Activated CD4-positive, alpha-beta T cell treated with anti-CD3 and anti-CD28 coated beads for 36 hours (primary cell): ENCODE data around the gene SLC5A6. TPM values are rescaled to one million over a fixed set of nuclear protein-coding genes. Genes with fewer than 3 reads are reported as not detected.
"Not testable (repeated sequence)": the region's sequence is repeated elsewhere in the genome, so short reads cannot be mapped to it uniquely, and the experiment has no call there.

Source experiments
- ATAC-seq: fragments of 200-7000 bp; cut with Tn5 transposase; one replicate; pipeline ENCODE4 v1.10.0; 2021; ENCODE audit warnings: mild to moderate bottlenecking, moderate library complexity
- CTCF ChIA-PET: fragments of 350-600 bp; sonication (Branson Sonifier 250); formaldehyde crosslinking; loops from one replicate; lab custom pipeline; 2021; ENCODE audit warnings: antibody characterized with exemption; lab: Charles Lee
- POLR2A ChIA-PET: fragments of 350-600 bp; sonication (Branson Sonifier 250); formaldehyde crosslinking; loops from one replicate; lab custom pipeline; 2021; ENCODE audit warnings: antibody characterized with exemption, inconsistent platforms; lab: Charles Lee
- DNase-seq: peaks from one replicate; pipeline ENCODE4 v3.0.0-alpha.2; 2020
- H3K27ac Mint-ChIP-seq: one replicate; pipeline ENCODE4 v1.8.0; 2021; ENCODE audit warnings: mixed read lengths
- H3K27me3 Mint-ChIP-seq: one replicate; pipeline ENCODE4 v1.8.0; 2021; ENCODE audit warnings: mixed read lengths
- H3K36me3 Mint-ChIP-seq: one replicate; pipeline ENCODE4 v1.8.0; 2021; ENCODE audit warnings: low read depth, mixed read lengths
- H3K4me1 Mint-ChIP-seq: one replicate; pipeline ENCODE4 v1.8.0; 2021; ENCODE audit warnings: mixed read lengths
- H3K4me3 Mint-ChIP-seq: one replicate; pipeline ENCODE4 v1.8.0; 2021; ENCODE audit warnings: mild to moderate bottlenecking, moderate library complexity, mixed read lengths
- H3K9me3 Mint-ChIP-seq: one replicate; pipeline ENCODE4 v1.8.0; 2021; ENCODE audit warnings: low read depth, mixed read lengths
- intact Hi-C, 2 experiments: fragments of 100-400 bp; cut with DNase I in 1 of 2; cut with micrococcal nuclease in 1 of 2; formaldehyde crosslinking; loops; one replicate each; pipeline versions ENCODE4 v1.14.2 to v1.15.1; 2022 to 2024; cut with DNase I, micrococcal nuclease
- total RNA-seq, 2 experiments: library from RNA; stranded (reverse); gene quantifications; one replicate each; pipeline ENCODE4 v1.2.3, GENCODE V29; 2021

Gene SLC5A6
- total RNA-seq, 2 experiments from 2014 or later = 27.3 to 34.9 TPM

- DNase-seq (no peak), ATAC-seq (no peak)
- Mint-ChIP-seq H3K27ac (no peak overlapping the region), H3K9me3 (no peaks in the 10 kb centered on the region), H3K27me3 (peaks cover 2% of the 10 kb centered on the region), H3K36me3 (no peaks in the 10 kb centered on the region), H3K4me1 (no peaks in the 10 kb centered on the region), H3K4me3 (no peak overlapping the region)
- ChIA-PET CTCF (no interaction called here), POLR2A (no interaction called here)
- intact Hi-C loops = loop anchor here (2.0 to 5.0 kb wide), 3 partner anchors 93 to 229 kb away; no protein-coding TSS in a partner anchor
These were observed 22.1 kb downstream of the SLC5A6 start for GRCh38 chr2:27189989-27190388.

DNA sequence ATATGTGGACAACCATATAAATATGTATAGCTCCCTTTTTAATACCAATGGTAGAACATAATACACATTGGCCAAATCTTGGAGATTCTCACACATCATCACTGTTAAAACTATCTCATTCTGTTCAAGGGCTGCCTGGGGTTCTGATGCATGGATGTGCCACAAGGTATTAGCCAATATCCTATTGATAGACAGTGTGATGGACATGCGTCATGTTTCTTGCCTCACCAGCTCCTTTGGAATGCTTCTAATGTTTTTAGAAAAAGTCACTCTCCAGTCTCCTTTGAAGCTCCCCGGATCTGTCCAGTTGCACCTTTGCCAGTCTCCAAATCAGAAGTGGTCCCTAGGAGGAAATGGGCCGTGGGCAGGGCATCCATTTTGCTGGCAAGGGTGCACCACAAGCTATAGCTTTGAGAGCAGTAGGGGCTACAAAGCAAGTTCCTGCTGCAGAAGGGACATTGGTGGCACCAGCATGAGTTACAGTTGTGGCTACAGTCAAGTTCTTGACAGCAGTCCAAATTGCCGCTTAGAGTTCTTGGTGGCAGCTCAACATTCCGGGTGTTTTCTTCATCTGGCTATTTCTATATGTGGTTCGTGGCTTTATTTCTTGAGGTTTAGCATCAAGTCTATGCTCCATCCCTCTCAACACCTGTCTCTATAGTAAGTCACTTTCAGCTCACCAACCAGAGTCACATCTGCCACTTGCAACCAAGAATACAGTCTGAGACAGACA lies 25.3 kb downstream of the SLC5A6 start:
- Mint-ChIP-seq H3K4me1 (no peaks in the 10 kb centered on the region), H3K27ac (no peak overlapping the region), H3K9me3 (no peaks in the 10 kb centered on the region), H3K27me3 (peaks cover 5% of the 10 kb centered on the region), H3K4me3 (no peak overlapping the region), H3K36me3 (no peaks in the 10 kb centered on the region)
- POLR2A ChIA-PET = interaction anchor here (0.6 kb wide), 1 partner anchor 1527 kb away, joined by 4 read pairs; no protein-coding TSS in a partner anchor
- DNase-seq (no peak), ATAC-seq (no peak)
- intact Hi-C loops = no loop called here
- CTCF ChIA-PET = interaction anchor here (0.7 to 1.3 kb wide), 3 partner anchors 15 to 150 kb away, joined by 3 to 8 read pairs (median 4); no protein-coding TSS in a partner anchor

- Mint-ChIP-seq H3K4me3 (no peak overlapping the region), H3K9me3 (no peaks in the 10 kb centered on the region), H3K27me3 (peaks cover 10% of the 10 kb centered on the region), H3K36me3 (no peaks in the 10 kb centered on the region), H3K4me1 (no peaks in the 10 kb centered on the region), H3K27ac (no peak overlapping the region)
- no peak for DNase-seq
- CTCF ChIA-PET = interaction anchor here (0.8 kb wide), 1 partner anchor 87 kb away, joined by 3 read pairs; no protein-coding TSS in a partner anchor
- POLR2A ChIA-PET = interaction anchor here (0.8 kb wide), 1 partner anchor 159 kb away, joined by 3 read pairs; no protein-coding TSS in a partner anchor
- intact Hi-C loops = no loop called here
- ATAC-seq = no peak
These were observed 26.6 kb downstream of the SLC5A6 start for GRCh38 chr2:27185331-27186026.

GRCh38 chr2:27184115-27184514 lies 28.0 kb downstream of the SLC5A6 start:
- ChIA-PET CTCF (interaction anchor here (1.2 kb wide), 1 partner anchor 14 kb away, joined by 4 read pairs; no protein-coding TSS in a partner anchor), POLR2A (no interaction called here)
- H3K4me1 Mint-ChIP-seq = no peaks in the 10 kb centered on the region
- H3K36me3 Mint-ChIP-seq = no peaks in the 10 kb centered on the region
- intact Hi-C loops = no loop called here
- no peaks in the 10 kb centered on the region for H3K9me3 Mint-ChIP-seq
- no peak overlapping the region for H3K4me3 Mint-ChIP-seq
- ATAC-seq (no peak), DNase-seq (no peak)
- H3K27me3 Mint-ChIP-seq = peaks cover 13% of the 10 kb centered on the region
- no peak overlapping the region for H3K27ac Mint-ChIP-seq

DNA sequence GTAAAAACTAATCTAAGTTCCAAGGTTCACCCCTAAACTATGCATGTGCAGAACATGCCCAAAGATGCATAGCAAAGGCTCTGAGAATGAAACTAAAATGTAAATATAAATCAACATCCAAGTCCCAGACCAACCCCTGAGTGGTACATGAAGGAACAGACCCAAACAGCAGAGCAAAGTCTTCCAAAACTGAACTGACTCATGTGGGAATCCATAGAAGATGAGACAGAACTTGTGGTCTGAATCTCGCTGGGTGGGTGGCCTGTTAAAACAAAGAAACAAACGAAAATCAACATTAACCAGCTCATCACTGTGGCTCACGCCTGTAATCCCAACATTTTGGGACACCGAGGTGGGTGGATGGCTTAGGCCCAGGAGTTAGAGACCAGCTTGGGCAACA lies 29.7 kb downstream of the SLC5A6 start:
- DNase-seq (no peak), ATAC-seq (no peak)
- Mint-ChIP-seq H3K36me3 (no peaks in the 10 kb centered on the region), H3K27ac (no peak overlapping the region), H3K9me3 (no peaks in the 10 kb centered on the region), H3K4me3 (no peak overlapping the region), H3K4me1 (no peaks in the 10 kb centered on the region), H3K27me3 (peaks cover 16% of the 10 kb centered on the region)
- ChIA-PET CTCF (interaction anchor here (1.2 kb wide), 1 partner anchor 10 kb away, joined by 6 read pairs; no protein-coding TSS in a partner anchor), POLR2A (no interaction called here)
- intact Hi-C loops = no loop called here

DNA sequence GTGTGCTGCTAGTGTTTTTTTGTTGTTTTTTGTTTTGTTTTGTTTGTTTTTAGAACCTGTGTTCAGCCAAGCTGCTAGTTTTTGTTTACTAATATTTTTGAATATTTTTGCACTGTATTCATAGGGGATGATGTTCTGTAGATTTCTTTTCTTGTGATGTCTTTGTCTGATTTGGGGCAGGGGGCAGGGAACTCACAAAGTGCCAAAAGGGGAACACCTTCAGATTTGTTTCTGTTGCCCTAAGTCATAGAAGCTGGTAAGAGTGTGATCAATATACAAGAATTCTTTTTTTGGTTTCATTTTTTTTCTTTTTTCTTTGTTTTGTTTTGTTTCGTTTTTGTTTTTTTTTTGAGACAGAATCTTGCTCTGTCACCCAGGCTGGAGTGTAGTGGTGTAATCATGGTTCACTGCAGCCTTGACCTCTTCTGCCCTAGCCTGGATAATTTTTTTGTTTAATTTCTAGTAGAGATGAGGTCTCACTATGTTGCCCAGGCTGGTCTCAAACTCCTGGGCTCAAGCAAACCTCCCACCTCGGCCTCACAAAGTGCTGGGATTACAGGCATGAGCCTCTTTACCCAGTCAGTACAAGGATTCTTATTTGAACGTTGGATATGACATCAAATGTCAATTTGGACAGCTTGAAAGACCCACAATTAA lies 32.6 kb downstream of the SLC5A6 start:
- Mint-ChIP-seq H3K9me3 (no peaks in the 10 kb centered on the region), H3K4me1 (no peaks in the 10 kb centered on the region), H3K27me3 (peaks cover 19% of the 10 kb centered on the region), H3K27ac (no peak overlapping the region), H3K36me3 (no peaks in the 10 kb centered on the region), H3K4me3 (no peak overlapping the region)
- ATAC-seq = no peak
- ChIA-PET CTCF (interaction anchor here (1.2 kb wide), 1 partner anchor 83 kb away, joined by 3 read pairs; no protein-coding TSS in a partner anchor), POLR2A (no interaction called here)
- intact Hi-C loops = no loop called here
- no peak for DNase-seq

DNA sequence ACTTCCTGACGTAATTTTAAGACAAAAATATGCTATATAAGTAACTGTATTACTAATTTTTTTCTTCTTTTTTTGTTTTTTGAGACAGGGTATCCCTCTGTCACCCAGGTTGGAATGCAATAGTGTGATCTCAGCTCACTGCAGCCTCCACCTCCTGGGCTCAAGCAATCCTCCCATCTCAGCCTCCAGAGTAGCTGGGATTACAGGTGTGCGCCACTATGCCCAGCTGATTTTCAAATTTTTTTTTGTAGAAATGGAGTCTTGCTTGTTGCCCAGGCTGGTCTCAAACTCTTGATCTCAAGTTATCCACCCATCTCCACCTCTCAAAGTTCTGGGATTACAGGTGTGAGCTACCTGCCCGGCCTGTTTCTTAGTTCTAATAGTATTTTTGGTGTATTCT lies 33.6 kb downstream of the SLC5A6 start:
- POLR2A ChIA-PET = no interaction called here

GRCh38 chr2:27177441-27178351 lies 34.4 kb downstream of the SLC5A6 start:
- Mint-ChIP-seq H3K4me3 (no peak overlapping the region), H3K27ac (no peak overlapping the region), H3K36me3 (no peaks in the 10 kb centered on the region), H3K9me3 (no peaks in the 10 kb centered on the region), H3K4me1 (no peaks in the 10 kb centered on the region), H3K27me3 (peaks cover 18% of the 10 kb centered on the region)
- ATAC-seq = no peak
- ChIA-PET CTCF (interaction anchor here (0.6 to 1.3 kb wide), 3 partner anchors 8 to 96 kb away, joined by 3 to 5 read pairs (median 3); no protein-coding TSS in a partner anchor), POLR2A (no interaction called here)
- intact Hi-C loops = no loop called here
- DNase-seq = no peak

More for the DNA sequence above, 33.6 kb downstream of the SLC5A6 start:
- Mint-ChIP-seq H3K27me3 (peaks cover 18% of the 10 kb centered on the region), H3K4me3 (no peak overlapping the region), H3K27ac (no peak overlapping the region), H3K36me3 (no peaks in the 10 kb centered on the region), H3K4me1 (no peaks in the 10 kb centered on the region), H3K9me3 (no peaks in the 10 kb centered on the region)
- ATAC-seq (no peak), DNase-seq (no peak)
- CTCF ChIA-PET = interaction anchor here (1.2 to 1.3 kb wide), 2 partner anchors 9 to 82 kb away, joined by 3 to 5 read pairs; no protein-coding TSS in a partner anchor
- intact Hi-C loops = no loop called here

GRCh38 chr2:27175781-27176180 lies 36.3 kb downstream of the SLC5A6 start:
- H3K4me3 Mint-ChIP-seq, H3K27me3 Mint-ChIP-seq, ATAC-seq, H3K27ac Mint-ChIP-seq, H3K4me1 Mint-ChIP-seq, POLR2A ChIA-PET, intact Hi-C loops, DNase-seq, H3K36me3 Mint-ChIP-seq, H3K9me3 Mint-ChIP-seq: not testable (repeated sequence)
- CTCF ChIA-PET = interaction anchor here (0.6 to 1.2 kb wide), 4 partner anchors 9 to 128 kb away, joined by 3 to 4 read pairs (median 4); no protein-coding TSS in a partner anchor

DNA sequence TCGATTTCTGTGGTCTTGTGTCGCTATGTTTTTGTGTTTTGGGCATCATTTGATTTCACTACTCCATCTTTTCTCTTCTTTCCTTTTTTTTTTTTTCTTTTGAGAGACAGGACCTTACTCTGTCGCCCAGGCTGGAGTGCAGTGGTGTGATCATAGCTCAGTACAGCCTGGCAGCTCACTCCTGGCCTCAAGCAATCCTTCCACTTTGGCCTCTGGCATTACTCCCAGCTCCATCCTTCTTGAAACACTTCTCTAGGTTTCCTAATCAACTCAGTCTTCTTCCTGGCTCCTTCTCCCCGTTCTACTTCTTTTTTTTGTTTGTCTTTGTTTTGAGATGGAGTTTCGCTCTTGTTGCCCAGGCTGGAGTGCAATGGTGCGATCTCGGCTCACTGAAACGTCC lies 36.7 kb downstream of the SLC5A6 start:
- ATAC-seq (no peak), DNase-seq (no peak)
- Mint-ChIP-seq H3K27ac (no peak overlapping the region), H3K27me3 (peaks cover 12% of the 10 kb centered on the region), H3K4me3 (no peak overlapping the region), H3K4me1 (no peaks in the 10 kb centered on the region), H3K36me3 (no peaks in the 10 kb centered on the region), H3K9me3 (no peaks in the 10 kb centered on the region)
- POLR2A ChIA-PET = interaction anchor here (0.6 kb wide), 1 partner anchor 36 kb away, joined by 3 read pairs; no protein-coding TSS in a partner anchor
- CTCF ChIA-PET = interaction anchor here (0.9 to 1.0 kb wide), 2 partner anchors 16 to 128 kb away, joined by 3 to 4 read pairs; no protein-coding TSS in a partner anchor
- intact Hi-C loops = no loop called here
